K562 (cell line): ENCODE data around the gene MBNL2. TPM values are rescaled to one million over a fixed set of nuclear protein-coding genes. Genes with fewer than 3 reads are reported as not detected.

Experiments used
- ATAC-seq: fragments of 200-7000 bp; cut with Tn5 transposase; 3 replicates; pipeline ENCODE4 v1.9.1; 2020; ENCODE audit warnings: moderate library complexity
- BruUV-seq: library from RNA; stranded (reverse); fragments of 400-500 nt; replicated peaks from 2 replicates; lab custom pipeline; 2021; lab: Mats Ljungman, UMichigan
- CTCF ChIA-PET: fragments of 300-600 bp; formaldehyde crosslinking; extraction: SDS; loops from one replicate; lab custom pipeline; 2021; ENCODE audit warnings: low intra/inter-chr PET ratio; lab: Yijun Ruan, JAX
- POLR2A ChIA-PET: fragments of 300-600, 350-650 bp; sonication (Branson Sonifier 250); formaldehyde crosslinking; extraction: SDS; loops from one replicate; lab custom pipeline; 2021; ENCODE audit warnings: antibody characterized with exemption, inconsistent platforms; lab: Yijun Ruan, JAX
- DNase-seq, 4 experiments: peaks; one replicate each; pipeline versions ENCODE4 v3.0.0 to v3.0.0-alpha.2; 2011 to 2018; ENCODE audit warnings: low spot score in 3 of 4, mixed read lengths in 3 of 4; ENCODE audit errors: extremely low read depth in 1 of 4
- FAIRE-seq: peaks from 2 replicates; lab custom pipeline; 2011; peaks lifted over from hg19 to GRCh38; lab: Jason Lieb, UNC
- H2AFZ ChIP-seq: 2 replicates; pipeline ENCODE4 v1.6.0; 2011; ENCODE audit warnings: low read depth, low read length, control low read depth, inconsistent platforms
- H3K27ac ChIP-seq: fragments of 200-600 bp; 3 replicates; pipeline ENCODE4 v1.8.0; 2011; ENCODE audit warnings: low read depth, mild to moderate bottlenecking, control low read depth, inconsistent platforms, low read length, moderate library complexity, mixed read lengths; ENCODE audit errors: extremely low read depth
- H3K27me3 ChIP-seq, 2 experiments: fragments of 300-600 bp in 1 of 2; 2 replicates in 1 of 2; 3 replicates in 1 of 2; pipeline versions ENCODE4 v1.6.0 to v1.8.0; 2011; ENCODE audit warnings: inconsistent platforms in 2 of 2, low read length in 2 of 2, mild to moderate bottlenecking in 1 of 2, mixed read lengths in 1 of 2, moderate library complexity in 1 of 2; ENCODE audit not compliant: control insufficient read depth in 2 of 2, insufficient read depth in 2 of 2
- H3K36me3 ChIP-seq: fragments of 300-600 bp; 3 replicates; pipeline ENCODE4 v1.8.0; 2011; ENCODE audit warnings: mild to moderate bottlenecking, low read length, inconsistent platforms; ENCODE audit not compliant: control insufficient read depth, insufficient read depth
- H3K4me1 ChIP-seq, 2 experiments: fragments of 200-600 bp in 1 of 2; replicated peaks in 1 of 2; 2 replicates in 1 of 2; 3 replicates in 1 of 2; pipeline versions ENCODE4 v1.5.1 to v1.8.0; 2011; ENCODE audit warnings: inconsistent platforms in 2 of 2, low read length in 2 of 2, mild to moderate bottlenecking in 1 of 2, mixed read lengths in 1 of 2, moderate library complexity in 1 of 2; ENCODE audit not compliant: control insufficient read depth in 2 of 2, insufficient read depth in 2 of 2
- H3K4me2 ChIP-seq: 2 replicates; pipeline ENCODE4 v1.6.1; 2011; ENCODE audit warnings: low read length, control low read depth, inconsistent platforms, mixed read lengths; ENCODE audit not compliant: insufficient read depth
- H3K4me3 ChIP-seq: fragments of 200-600 bp; sonication (generic), shearing (Covaris generic); 2 replicates; pipeline ENCODE4 v1.5.1; 2016; ENCODE audit warnings: control low read depth, inconsistent platforms
- H3K79me2 ChIP-seq: fragments of 200-600 bp; 3 replicates; pipeline ENCODE4 v1.8.0; 2011; ENCODE audit warnings: low read length, inconsistent platforms; ENCODE audit not compliant: control insufficient read depth, insufficient read depth
- H3K9ac ChIP-seq, 2 experiments: 2 replicates each; pipeline versions ENCODE4 v1.6.0 to v1.6.1; 2011; ENCODE audit warnings: low read depth in 2 of 2, low read length in 2 of 2, control low read depth in 1 of 2, inconsistent platforms in 1 of 2, mild to moderate bottlenecking in 1 of 2, mixed read lengths in 1 of 2; ENCODE audit not compliant: insufficient read depth in 1 of 2
- H3K9me1 ChIP-seq: one replicate; pipeline ENCODE4 v1.6.0; 2011; ENCODE audit warnings: inconsistent platforms, mild to moderate bottlenecking, low read length, moderate library complexity; ENCODE audit not compliant: control insufficient read depth, insufficient read depth
- H3K9me3 ChIP-seq: replicated peaks from 2 replicates; pipeline ENCODE4 v1.5.1; 2011; ENCODE audit warnings: low read depth, low read length, inconsistent platforms; ENCODE audit not compliant: control insufficient read depth, insufficient read depth
- H4K20me1 ChIP-seq: replicated peaks from 2 replicates; pipeline ENCODE4 v1.6.1; 2011; ENCODE audit warnings: low read length, inconsistent platforms, mixed read lengths; ENCODE audit not compliant: control insufficient read depth, insufficient read depth
- CAMTA2 ChIP-seq: fragments of 250-450 bp; sonication (Bioruptor Pico); conservative IDR thresholded peaks from 2 replicates; pipeline ENCODE4 v1.5.1; 2022
- CREB3 ChIP-seq: fragments of 450-650 bp; conservative IDR thresholded peaks from 2 replicates; pipeline ENCODE4 v1.6.1; 2016; ENCODE audit warnings: missing genetic modification characterization, low read depth, mild to moderate bottlenecking, missing compliant biosample characterization, moderate library complexity
- KAT7 ChIP-seq: sonication (generic); formaldehyde crosslinking; IDR thresholded peaks from 2 replicates; pipeline ENCODE4 v1.8.0; 2022; ENCODE audit warnings: missing genetic modification reagents, mild to moderate bottlenecking, borderline replicate concordance
- MTA1 ChIP-seq: fragments of 450-650 bp; IDR thresholded peaks from 2 replicates; pipeline ENCODE4 v1.6.1; 2017; ENCODE audit warnings: borderline replicate concordance
- TAF1 ChIP-seq: IDR thresholded peaks from 2 replicates; pipeline ENCODE4 v1.6.1; 2011; ENCODE audit warnings: mild to moderate bottlenecking, low read length, moderate library complexity; ENCODE audit not compliant: insufficient read depth, control insufficient read depth, severe bottlenecking; ENCODE audit errors: extremely low read depth
- TARDBP ChIP-seq: fragments of 450-650 bp; IDR thresholded peaks from 2 replicates; pipeline ENCODE4 v1.6.1; 2016
- TCF3 ChIP-seq: sonication (generic); formaldehyde crosslinking; IDR thresholded peaks from 2 replicates; pipeline ENCODE4 v1.4.0; 2020; ENCODE audit warnings: mild to moderate bottlenecking, missing genetic modification reagents
- ZNF41 ChIP-seq: fragments of 250-450 bp; sonication (Bioruptor Pico); conservative IDR thresholded peaks from 2 replicates; pipeline ENCODE4 v1.4.0; 2020; ENCODE audit warnings: mild to moderate bottlenecking
- ZNF518B ChIP-seq: fragments of 250-450 bp; sonication (Bioruptor Pico); IDR thresholded peaks from 2 replicates; pipeline ENCODE4 v1.5.0; 2021; ENCODE audit warnings: mild to moderate bottlenecking, moderate library complexity
- ZNF609 ChIP-seq: sonication (generic); formaldehyde crosslinking; IDR thresholded peaks from 2 replicates; pipeline ENCODE4 v1.8.1; 2023; ENCODE audit warnings: missing genetic modification reagents, mild to moderate bottlenecking, borderline replicate concordance
- WGBS: fragments of 100-300 bp; shearing (Covaris generic); methylation state at CpG from one replicate; pipeline ENCODE4 v1.1.6; 2016; ENCODE audit warnings: low coverage, mixed read lengths; ENCODE audit not compliant: insufficient coverage; ENCODE audit errors: missing lambda C conversion rate; 5-methylcytosine and 5-hydroxymethylcytosine counted together
- in situ Hi-C: fragments of 300-500 bp; cut with MboI; formaldehyde crosslinking; loops from 4 replicates; pipeline ENCODE4 v1.15.0; 2018; ENCODE audit warnings: inconsistent platforms, mixed read lengths
- intact Hi-C: fragments of 100-400 bp; cut with micrococcal nuclease; formaldehyde crosslinking; loops from 2 replicates; pipeline ENCODE4 v1.14.2; 2022
- polyA plus RNA-seq, 8 experiments: library from polyadenylated mRNA; depleted of rRNA in 4 of 8; stranded (reverse) in 5 of 8; unstranded in 3 of 8; fragments of >200 nt; fragmentation: Nextera tagmentation in 2 of 8; fragmentation: Illumina TruSeq in 1 of 8; extraction: Ambion mirVana in 2 of 8; extraction: Trizol in 1 of 8; gene quantifications; 2 replicates each; pipeline versions ENCODE4 v1.2.1 to v1.2.3, GENCODE V29; 2011 to 2014; ENCODE audit warnings: inconsistent platforms in 1 of 8, missing spikeins in 1 of 8
- total RNA-seq, 7 experiments: library from RNA; depleted of rRNA in 6 of 7; stranded (reverse); fragments of >200 nt in 6 of 7; fragmentation: Illumina TruSeq in 2 of 7; extraction: Trizol in 2 of 7; gene quantifications; 2 replicates each; pipeline versions ENCODE4 v1.2.1 to v1.2.3, GENCODE V29; 2011 to 2021; ENCODE audit warnings: low replicate concordance in 1 of 7

Gene MBNL2
- total and polyA plus RNA-seq, 9 of the 15 experiments (the other 6 are each of a cell fraction or from before 2014, with no cell fraction given) = 7.0 to 24.8 (median 13.8) TPM

GRCh38 chr13:97257800-97258799 is 36.0 kb downstream of the MBNL2 start:
- intact Hi-C loops = loop anchor here (2.0 to 5.0 kb wide), 3 partner anchors 35 to 146 kb away; partner anchors contain the start of gene MBNL2
- H3K79me2 ChIP-seq = peaks cover 90% of the 10 kb centered on the region
- ChIA-PET POLR2A (interaction anchor here (0.6 to 1.7 kb wide), 4 partner anchors 31 to 112 kb away, joined by 3 to 7 read pairs (median 3); no protein-coding TSS in a partner anchor), CTCF (no interaction called here)
- H3K36me3 ChIP-seq = peaks cover 11% of the 10 kb centered on the region; the same call in 2 of the 3 replicates
- H3K9ac ChIP-seq = peak overlapping the region; percentile 72 to 93; a peak in 3 of 4 replicates
- in situ Hi-C loops = no loop called here
- H3K4me1 ChIP-seq = peaks cover 30 to 76% of the 10 kb centered on the region in 2 experiments
- TSS peak; percentile 16 for BruUV-seq
- 2% methylated on average over 13 of the region's 13 CpGs for WGBS
- H4K20me1 ChIP-seq = no peaks in the 10 kb centered on the region
- no peak overlapping the region for H3K4me3 ChIP-seq
- no peaks in the 10 kb centered on the region for H3K9me1 ChIP-seq
- H2AFZ ChIP-seq = 0 out of 2 replicates have a peak overlapping the region, but pooled peaks have one; percentile 18
- FAIRE-seq (peak; percentile 88), DNase-seq (peak; percentile 64 to 81 (median 69)), ATAC-seq (peak; percentile 70)
- H3K9me3 ChIP-seq = no peaks in the 10 kb centered on the region
- peak overlapping the region; percentile 100 for H3K27ac ChIP-seq
- H3K27me3 ChIP-seq = no peaks in the 10 kb centered on the region
- peak overlapping the region; percentile 74 for H3K4me2 ChIP-seq
- TF ChIP-seq ZNF518B (CRISPR knock-in tag) (no peak), CAMTA2 (CRISPR knock-in tag) (no peak), ZNF41 (CRISPR knock-in tag) (no peak), TARDBP (no peak), MTA1 (no peak), TAF1 (no peak), TCF3 (CRISPR knock-in tag) (no peak), CREB3 (tag) (0 out of 2 replicates have a peak, but pooled peaks have one; percentile 7), ZNF609 (CRISPR knock-in tag) (no peak), KAT7 (CRISPR knock-in tag) (no peak)
